Umbilical cord (tissue), 2 donors: ENCODE measurements around the gene RLN3. TPM values are rescaled to one million over a fixed set of nuclear protein-coding genes. Genes with fewer than 3 reads are reported as not detected.
"Not testable (repeated sequence)": the region's sequence is repeated elsewhere in the genome, so short reads cannot be mapped to it uniquely, and the experiment has no call there.

Experiments
- DNase-seq: peaks from one replicate; pipeline ENCODE4 v3.0.0-alpha.2; 2015; ENCODE audit warnings: low spot score
- total RNA-seq: library from RNA; depleted of rRNA; stranded (reverse); fragments of >200 nt; gene quantifications from one replicate; pipeline ENCODE4 v1.2.3, GENCODE V29; 2014; ENCODE audit warnings: low replicate concordance; ENCODE audit not compliant: insufficient read depth

RLN3 gene
- total RNA-seq, 1 donor from 2014 or later, result not detected

GRCh38 chr19:14021474-14021873, 6.5 kb upstream of the RLN3 start:
- no peak for DNase-seq

DNA sequence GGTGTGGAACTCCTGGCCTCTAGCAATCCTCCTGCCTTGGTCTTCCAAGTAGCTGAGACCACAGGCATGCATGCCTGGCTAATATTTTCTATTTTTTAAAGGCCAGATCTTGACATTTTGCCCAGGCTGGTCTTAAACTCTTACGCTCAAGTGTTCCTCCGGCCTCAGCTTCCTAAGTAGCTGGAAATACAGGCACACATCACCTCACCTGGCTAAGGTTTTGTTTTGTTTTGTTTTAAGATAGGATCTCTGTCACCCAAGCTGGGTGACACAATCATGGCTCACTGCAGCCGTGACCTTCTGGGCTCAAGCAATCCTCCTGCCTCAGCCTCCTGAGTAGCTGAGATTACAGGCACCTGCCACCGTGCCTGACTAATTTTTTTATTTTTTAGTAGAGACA, 5.5 kb upstream of the RLN3 start:
- no peak for DNase-seq

GRCh38 chr19:14023404-14024235, 4.3 kb upstream of the RLN3 start:
- peak; percentile 60 for DNase-seq

GRCh38 chr19:14026652-14027192, 1.2 kb upstream of the RLN3 start:
- not testable (repeated sequence) for DNase-seq

GRCh38 chr19:14028901-14029300, 953 bp downstream of the RLN3 start:
- no peak for DNase-seq

- no peak for DNase-seq
Observed at GRCh38 chr19:14030997-14031718, 3.2 kb downstream of the RLN3 start.

GRCh38 chr19:14031719-14032480, 4.0 kb downstream of the RLN3 start, which contains the start of gene IL27RA:
Gene IL27RA, plus strand, starts transcription at chr19:14031762. Its CDS starts 111 bp downstream, at chr19:14031873.
- peak; percentile 36 for DNase-seq

- no peak for DNase-seq
Observed at GRCh38 chr19:14033946-14034345, 6.0 kb downstream of the RLN3 start.

DNA sequence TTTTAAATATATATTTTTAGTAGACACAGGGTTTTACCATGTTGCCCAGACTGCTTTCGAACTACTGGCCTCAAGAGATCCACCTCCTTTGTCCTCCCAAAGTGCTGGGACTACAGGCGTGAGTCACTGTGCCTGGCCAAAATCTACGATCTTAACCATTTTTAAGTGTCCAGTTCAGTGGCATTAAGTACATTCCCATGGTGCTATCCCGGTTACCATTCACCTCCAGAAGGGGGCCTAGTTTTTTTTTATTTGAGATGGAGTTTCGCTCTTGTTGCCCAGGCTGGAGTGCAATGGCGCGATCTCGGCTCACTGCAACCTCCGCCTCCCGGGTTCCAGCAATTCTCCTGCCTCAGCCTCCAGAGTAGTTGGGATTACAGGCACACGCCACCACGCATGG, 7.2 kb downstream of the RLN3 start:
- not testable (repeated sequence) for DNase-seq

DNA sequence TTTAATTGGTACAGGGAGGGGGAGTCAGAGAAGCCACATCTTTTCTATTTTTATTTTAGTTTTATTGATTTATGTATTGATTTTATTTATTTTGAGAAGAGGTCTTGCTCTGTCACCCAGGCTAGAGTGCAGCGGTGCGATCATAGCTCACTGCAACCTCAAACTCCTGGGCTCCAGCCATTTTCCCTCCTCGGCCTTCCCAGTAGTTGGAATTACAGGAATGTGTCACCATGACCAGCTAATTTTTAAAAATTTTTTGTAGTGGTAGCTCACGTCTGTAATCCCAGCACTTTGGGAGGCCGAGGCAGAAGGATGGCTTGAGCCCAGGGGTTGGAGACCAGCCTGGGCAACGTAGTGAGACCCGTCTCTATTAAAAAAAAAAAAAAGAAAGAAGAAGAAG, 7.8 kb downstream of the RLN3 start:
- no peak for DNase-seq

DNA sequence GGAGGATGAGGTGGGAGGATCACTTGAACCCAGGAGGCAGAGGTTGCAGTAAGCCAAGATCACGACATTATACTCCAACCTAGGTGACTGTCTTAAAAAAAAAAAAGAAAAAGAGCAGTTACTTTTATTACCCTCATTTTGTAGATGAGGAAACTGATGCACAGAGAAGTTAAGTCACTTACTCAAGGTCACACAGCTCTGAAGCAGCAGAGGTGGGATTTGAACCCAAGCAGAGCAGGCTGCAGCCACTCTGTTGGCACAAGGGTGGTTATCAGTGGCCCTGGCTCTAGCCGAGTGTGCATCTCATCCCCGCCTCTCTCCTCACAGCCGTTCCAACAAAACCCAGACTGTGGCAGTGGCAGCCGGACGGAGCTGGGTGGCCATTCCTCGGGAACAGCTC, 11.2 kb downstream of the RLN3 start:
- DNase-seq, result no peak

DNA sequence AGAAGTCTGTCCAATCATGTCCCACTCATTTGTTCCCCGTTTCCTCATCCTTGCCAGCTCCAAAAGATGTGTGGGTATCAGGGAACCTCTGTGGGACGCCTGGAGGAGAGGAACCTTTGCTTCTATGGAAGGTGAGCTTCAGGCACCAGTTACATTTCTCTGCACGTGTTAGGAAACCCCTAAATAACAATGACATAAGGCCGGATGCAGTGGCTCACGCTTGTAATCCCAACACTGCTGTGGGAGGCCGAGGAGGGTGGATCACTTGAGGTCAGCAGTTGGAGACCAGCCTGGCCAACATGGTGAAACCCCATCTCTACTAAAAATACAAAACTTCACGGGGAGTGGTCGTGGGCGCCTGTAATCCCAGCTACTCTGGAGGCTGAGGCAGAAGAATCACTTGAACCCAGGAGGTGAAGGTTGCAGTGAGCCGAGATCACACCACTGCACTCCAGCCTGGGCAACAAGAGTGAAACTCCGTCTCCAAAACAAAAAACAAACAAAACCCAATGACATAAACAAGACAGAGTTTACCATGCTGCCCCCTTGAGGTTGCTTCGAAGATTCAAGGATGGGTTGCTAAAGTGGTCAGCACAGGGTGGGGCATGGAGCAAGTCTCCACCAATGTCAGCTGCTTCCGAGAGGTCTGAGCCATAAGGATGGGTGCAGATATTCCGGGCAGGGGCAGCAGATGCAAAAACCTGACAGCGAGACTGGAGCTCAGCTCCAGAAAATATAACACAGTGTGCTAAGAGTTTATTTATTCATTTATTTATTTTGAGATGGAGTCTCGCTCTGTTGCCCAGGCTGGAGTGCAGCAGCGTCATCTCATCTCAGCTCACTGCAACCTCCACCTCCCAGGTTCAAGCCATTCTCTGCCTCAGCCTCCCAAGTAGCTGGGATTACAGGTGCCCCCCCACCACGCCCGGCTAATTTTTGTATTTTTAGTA, 15.0 kb downstream of the RLN3 start:
- DNase-seq, result peak; percentile 59

- DNase-seq, result not testable (repeated sequence)
Observed at GRCh38 chr19:14047866-14048265, 19.9 kb downstream of the RLN3 start.

- no peak for DNase-seq
Observed at GRCh38 chr19:14048443-14049153, 20.6 kb downstream of the RLN3 start.

- DNase-seq, result no peak
Observed at GRCh38 chr19:14050512-14050911, 22.6 kb downstream of the RLN3 start.

DNA sequence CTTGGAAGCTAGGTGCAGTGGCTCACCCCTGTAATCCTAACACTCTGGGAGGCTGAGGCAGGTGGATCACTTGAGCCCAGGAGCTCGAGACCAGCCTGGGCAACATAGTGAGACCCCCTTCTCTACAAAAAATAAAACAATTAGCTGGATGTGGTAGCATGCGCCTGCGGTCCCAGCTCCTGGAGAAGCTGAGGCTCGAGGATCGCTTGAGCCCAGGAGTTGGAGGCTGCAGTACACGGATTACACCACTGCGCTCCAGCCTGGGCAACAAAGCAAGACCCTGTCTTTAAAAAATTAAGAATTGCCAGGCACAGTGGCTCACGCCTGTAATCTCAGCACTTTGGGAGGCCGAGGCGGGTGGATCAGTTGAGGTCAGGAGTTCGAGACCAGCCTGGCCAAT, 23.0 kb downstream of the RLN3 start:
- not testable (repeated sequence) for DNase-seq

GRCh38 chr19:14051980-14052379, 24.0 kb downstream of the RLN3 start:
- no peak for DNase-seq

DNA sequence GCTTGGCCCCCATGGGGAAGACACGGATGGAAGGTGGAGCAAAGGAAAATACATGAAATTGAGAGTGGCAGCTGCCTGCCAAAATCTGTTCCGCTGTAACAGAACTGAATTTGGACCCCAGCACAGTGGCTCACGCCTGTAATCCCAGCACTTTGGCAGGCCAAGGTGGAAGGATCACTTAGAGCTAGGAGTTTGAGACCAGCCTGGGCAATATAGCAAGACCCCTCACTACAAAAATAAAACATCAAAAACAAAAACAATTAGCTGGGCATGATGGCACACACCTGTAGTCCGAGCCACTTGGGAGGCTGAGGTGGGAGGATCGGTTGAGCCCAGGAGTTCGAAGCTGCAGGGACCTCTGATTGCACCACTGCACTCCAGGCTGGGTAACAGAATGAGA, 24.5 kb downstream of the RLN3 start:
- no peak for DNase-seq

- DNase-seq, result no peak
Observed at GRCh38 chr19:14053032-14053431, 25.1 kb downstream of the RLN3 start.

DNA sequence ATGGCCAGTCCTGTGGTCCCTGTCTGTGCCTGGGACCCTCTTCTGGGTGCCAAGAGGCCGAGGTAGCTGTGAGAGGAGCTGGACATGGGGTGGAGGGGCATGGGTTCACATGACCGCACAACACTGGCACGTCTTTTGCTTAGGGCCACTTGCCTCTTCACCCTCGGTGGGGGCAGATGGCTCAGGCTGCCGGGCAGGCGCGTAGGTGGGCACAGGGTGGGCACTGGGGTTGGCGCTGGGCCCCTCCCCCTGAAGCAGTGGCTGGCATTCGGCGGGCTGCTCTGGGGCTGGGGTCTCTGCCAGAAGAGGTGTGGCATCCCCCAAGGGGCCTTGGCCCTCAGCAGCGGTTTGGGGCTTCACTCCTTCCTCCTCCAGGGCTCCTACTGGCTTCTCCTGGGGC, 25.6 kb downstream of the RLN3 start:
- DNase-seq, result no peak
